Stimulated activated CD8-positive, alpha-beta memory T cell treated with anti-CD3 and anti-CD28 coated beads, Interleukin-4, amount 100 ng/mL, for 48 hours (primary cell): ENCODE results near the gene MFAP3.
"Not testable (repeated sequence)": the region's sequence is repeated elsewhere in the genome, so short reads cannot be mapped to it uniquely, and the experiment has no call there.

Source experiments
- DNase-seq: peaks from one replicate; pipeline ENCODE4 v3.0.0-alpha.2; 2020

MFAP3 gene

GRCh38 chr5:154038707-154039457, at the start of gene MFAP3, which contains the start of gene FAM114A2:
TSS of gene MFAP3 (plus strand) at chr5:154038967. CDS start at chr5:154049723, 10,756 bp downstream.
TSS of gene FAM114A2 (minus strand) at chr5:154038910. CDS start at chr5:154034953, 3,957 bp downstream.
- peak; percentile 92 for DNase-seq

GRCh38 chr5:153991168-153991567, 47.6 kb upstream of the MFAP3 start:
- no peak for DNase-seq

- DNase-seq = no peak
Observed at GRCh38 chr5:153998010-153998409, 40.8 kb upstream of the MFAP3 start.

GRCh38 chr5:153998768-153999167, 40.0 kb upstream of the MFAP3 start:
- no peak for DNase-seq

GRCh38 chr5:153999995-154000394, 38.8 kb upstream of the MFAP3 start:
- DNase-seq = no peak

GRCh38 chr5:154000703-154001102, 38.1 kb upstream of the MFAP3 start:
- DNase-seq = no peak

GRCh38 chr5:154002093-154002492, 36.7 kb upstream of the MFAP3 start:
- DNase-seq = no peak

- DNase-seq = no peak
Observed at GRCh38 chr5:154002511-154003020, 36.2 kb upstream of the MFAP3 start.

- DNase-seq = no peak
Observed at GRCh38 chr5:154005648-154006047, 33.1 kb upstream of the MFAP3 start.

GRCh38 chr5:154010660-154011059, 28.1 kb upstream of the MFAP3 start:
- no peak for DNase-seq

GRCh38 chr5:154015071-154015693, 23.6 kb upstream of the MFAP3 start:
- DNase-seq = no peak

- not testable (repeated sequence) for DNase-seq
Observed at GRCh38 chr5:154018919-154019318, 19.8 kb upstream of the MFAP3 start.

GRCh38 chr5:154025951-154026350, 12.8 kb upstream of the MFAP3 start:
- DNase-seq = no peak

- no peak for DNase-seq
Observed at GRCh38 chr5:154031937-154032489, 6.8 kb upstream of the MFAP3 start.

GRCh38 chr5:154034944-154035343, 3.8 kb upstream of the MFAP3 start:
- DNase-seq = no peak

- DNase-seq = peak; percentile 62
Observed at GRCh38 chr5:154038261-154038706, 483 bp upstream of the MFAP3 start.

GRCh38 chr5:154039458-154039829, 677 bp downstream of the MFAP3 start:
- DNase-seq = no peak

- no peak for DNase-seq
Observed at GRCh38 chr5:154042766-154043165, 4.0 kb downstream of the MFAP3 start.

- DNase-seq = no peak
Observed at GRCh38 chr5:154044099-154044498, 5.3 kb downstream of the MFAP3 start.

- no peak for DNase-seq
Observed at GRCh38 chr5:154044581-154044980, 5.8 kb downstream of the MFAP3 start.

- DNase-seq = no peak
Observed at GRCh38 chr5:154046486-154046885, 7.7 kb downstream of the MFAP3 start.

- no peak for DNase-seq
Observed at GRCh38 chr5:154047324-154047723, 8.6 kb downstream of the MFAP3 start.

GRCh38 chr5:154049636-154050035, 10.9 kb downstream of the MFAP3 start:
- DNase-seq = no peak

GRCh38 chr5:154053468-154053867, 14.7 kb downstream of the MFAP3 start:
- no peak for DNase-seq
